Measurements from ENCODE around the gene CTBP2. TPM values are rescaled to one million over a fixed set of nuclear protein-coding genes. Genes with fewer than 3 reads are reported as not detected.

Gene CTBP2
- total RNA-seq, 1 donor from 2014 or later: 90.6 TPM

- Mint-ChIP-seq H3K9me3 (ENCODE audit: low read depth) (peaks cover 6% of the 10 kb centered on the region), H3K27me3 (ENCODE audit: low read depth) (no peaks in the 10 kb centered on the region)
These were observed 223.6 kb downstream of the CTBP2 start for GRCh38 chr10:124936813-124937212.

GRCh38 chr10:124935946-124936345, 224.4 kb downstream of the CTBP2 start:
- no peak for DNase-seq (ENCODE audit: low spot score)
- Mint-ChIP-seq H3K27me3 (ENCODE audit: low read depth) (no peaks in the 10 kb centered on the region), H3K27ac (ENCODE audit: unreplicated experiment) (peak overlapping the region; percentile 9), H3K36me3 (ENCODE audit: low read depth) (peaks cover 6% of the 10 kb centered on the region), H3K4me1 (ENCODE audit: low read depth) (peaks cover 22% of the 10 kb centered on the region), H3K9me3 (ENCODE audit: low read depth) (peaks cover 8% of the 10 kb centered on the region), H3K4me3 (ENCODE audit: unreplicated experiment) (no peak overlapping the region)
- TF ChIP-seq CTCF (IDR thresholded peaks at IDR 0.05): no peak

More at GRCh38 chr10:124936813-124937212, 223.6 kb downstream of the CTBP2 start:
- no peak for TF ChIP-seq CTCF (IDR thresholded peaks at IDR 0.05)
- peaks cover 25% of the 10 kb centered on the region for H3K4me1 Mint-ChIP-seq (ENCODE audit: low read depth)
- peaks cover 6% of the 10 kb centered on the region for H3K36me3 Mint-ChIP-seq (ENCODE audit: low read depth)
- no peak overlapping the region for H3K27ac Mint-ChIP-seq (ENCODE audit: unreplicated experiment)
- H3K4me3 Mint-ChIP-seq (ENCODE audit: unreplicated experiment): no peak overlapping the region
- no peak for DNase-seq (ENCODE audit: low spot score)

Small RNAs within 50 kb of the gene (microRNA-seq; reads per million reads assigned to microRNA genes)
- not detected for gene MIR4296 (ENCODE audit: borderline number of aligned reads)

Other genes starting within 250 kb of the CTBP2 start
- gene ZRANB1, start 218.4 kb downstream of the CTBP2 start, total RNA-seq: 21.6 to 24.7 TPM (median 23.6 TPM) in 3 replicates